ENCODE data around the gene TMEFF2. TPM values are rescaled to one million over a fixed set of nuclear protein-coding genes. Genes with fewer than 3 reads are reported as not detected.
A peak's percentile ranks its signal among the peaks of the same experiment; 100 is the strongest.

The TMEFF2 gene
- polyA plus RNA-seq, 3 donors, result 14.1 to 20.9 (median 19.9) TPM

DNA sequence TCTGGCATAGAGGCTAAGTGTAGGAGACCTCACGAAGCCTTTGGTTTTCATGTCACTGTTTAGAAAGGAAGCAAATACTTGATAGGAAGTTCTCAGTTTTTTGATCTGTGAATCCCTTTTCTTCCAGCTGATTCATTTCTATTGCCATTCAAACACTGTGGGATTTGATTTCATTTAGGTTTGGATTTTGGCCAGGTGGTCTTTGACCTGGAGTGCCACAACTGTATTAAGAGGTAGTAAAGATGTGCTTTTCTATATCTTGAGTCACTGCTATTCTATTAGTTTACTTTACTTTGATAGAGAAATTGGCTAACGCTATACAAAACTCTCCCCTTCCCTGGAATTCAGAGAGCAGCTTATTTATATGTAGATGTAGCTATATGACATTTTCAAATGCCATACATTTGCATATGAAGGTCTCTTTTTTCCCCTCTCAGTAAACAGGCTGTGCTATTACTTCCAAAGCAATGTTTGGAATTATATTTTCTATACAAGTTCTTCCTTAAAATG, 215.5 kb downstream of the TMEFF2 start:
- no peak for DNase-seq (ENCODE audit: low read depth in 3 of 3, low spot score in 2 of 3)

DNA sequence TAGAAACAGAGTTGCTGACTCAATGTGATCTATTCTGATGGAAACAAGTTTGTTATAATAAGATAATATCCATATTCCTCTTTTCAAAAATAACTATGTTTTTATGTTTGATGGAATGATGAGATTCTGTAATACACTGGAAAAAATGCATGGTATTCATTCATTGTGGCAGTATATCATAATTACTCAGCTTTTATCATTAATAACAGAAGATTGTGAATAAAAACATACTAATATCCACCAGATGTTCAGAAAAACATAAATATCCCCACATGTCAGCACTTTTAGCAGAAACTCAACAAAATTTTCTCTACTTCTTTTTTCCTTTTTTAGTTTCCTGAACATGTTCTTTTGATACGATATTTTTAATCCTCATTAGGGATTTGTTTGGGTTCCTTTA, 217.0 kb downstream of the TMEFF2 start:
- DNase-seq (ENCODE audit: low read depth in 3 of 3, low spot score in 2 of 3), result no peak

DNA sequence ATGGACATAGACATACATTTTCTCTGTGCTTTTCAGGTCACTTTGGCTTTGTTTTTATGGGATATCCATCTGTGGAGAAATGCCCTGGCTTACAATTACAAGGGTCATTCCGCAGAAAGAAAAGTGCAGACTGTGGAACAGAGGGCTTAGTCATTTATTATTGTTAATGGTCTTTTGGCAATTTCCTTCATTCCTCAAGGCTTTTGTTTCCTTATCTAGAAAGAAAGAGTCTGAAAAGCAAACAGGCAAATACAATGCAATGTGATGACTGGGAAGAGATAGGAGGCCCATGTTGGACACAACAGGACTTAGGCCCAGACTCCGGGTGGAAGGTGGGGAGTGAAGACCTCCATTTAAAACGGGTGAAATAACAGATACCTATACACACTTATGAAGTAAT, 218.3 kb downstream of the TMEFF2 start:
- no peak for DNase-seq (ENCODE audit: low read depth in 3 of 3, low spot score in 2 of 3)

DNA sequence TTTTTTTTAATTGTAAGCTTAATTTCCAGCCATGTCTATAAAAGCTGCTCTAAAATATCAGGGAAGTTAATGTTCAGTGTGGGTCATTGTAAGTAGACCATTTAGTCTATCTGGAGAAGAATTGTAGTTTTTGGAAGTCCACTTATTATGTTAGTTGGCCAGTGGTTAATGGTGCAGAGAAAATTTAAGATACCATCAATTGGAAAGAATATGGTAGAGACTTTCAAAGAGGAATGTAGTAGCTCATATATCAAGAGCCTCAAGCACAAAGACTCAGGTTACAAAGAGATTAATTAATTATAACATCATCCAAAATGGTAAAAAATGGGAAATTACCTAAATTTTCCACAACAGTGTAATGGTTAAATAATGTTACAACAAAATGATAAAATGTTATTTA, 220.1 kb downstream of the TMEFF2 start:
- no peak for DNase-seq (ENCODE audit: low read depth in 3 of 3, low spot score in 2 of 3)

DNA sequence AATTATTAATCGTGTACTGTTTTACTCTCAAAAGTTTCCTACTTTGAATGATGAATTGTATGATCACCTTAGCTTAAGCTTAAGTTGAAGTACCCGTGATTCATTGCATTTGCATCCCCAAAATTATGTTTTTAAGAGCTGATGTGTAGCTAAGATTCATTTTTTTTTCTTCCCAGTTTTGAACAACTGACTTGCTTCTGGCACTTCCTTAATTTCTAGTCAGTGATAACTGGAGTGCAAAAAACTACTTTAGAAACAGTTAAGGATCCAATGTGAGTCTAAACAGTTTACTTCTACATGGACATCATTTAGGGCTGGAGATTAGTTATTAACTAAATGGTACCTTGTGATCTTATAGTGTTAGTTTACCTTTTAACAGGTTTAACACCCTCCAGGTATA, 223.9 kb downstream of the TMEFF2 start:
- DNase-seq (ENCODE audit: low read depth in 3 of 3, low spot score in 2 of 3), result peak in 1 of 3 donors; percentile 3

DNA sequence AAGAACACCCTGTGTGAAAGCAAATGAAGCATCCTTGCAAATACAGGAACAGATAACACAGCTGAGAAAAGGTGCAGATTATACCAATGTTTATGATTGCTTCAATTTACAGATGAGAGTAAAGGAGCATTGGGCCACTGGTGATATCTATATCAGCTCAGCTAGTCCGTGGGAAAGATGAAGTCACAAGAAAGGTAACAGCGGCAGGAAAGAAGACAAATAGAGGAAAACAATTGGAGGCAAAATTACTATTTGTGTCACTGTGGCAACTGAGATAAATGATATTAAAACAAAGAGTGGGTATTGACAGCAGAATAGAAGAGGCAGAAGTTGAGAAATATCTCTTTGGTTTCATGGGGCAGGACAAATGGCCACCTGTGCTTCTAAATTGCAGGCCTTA, 226.6 kb downstream of the TMEFF2 start:
- DNase-seq (ENCODE audit: low read depth in 3 of 3, low spot score in 2 of 3), result no peak

DNA sequence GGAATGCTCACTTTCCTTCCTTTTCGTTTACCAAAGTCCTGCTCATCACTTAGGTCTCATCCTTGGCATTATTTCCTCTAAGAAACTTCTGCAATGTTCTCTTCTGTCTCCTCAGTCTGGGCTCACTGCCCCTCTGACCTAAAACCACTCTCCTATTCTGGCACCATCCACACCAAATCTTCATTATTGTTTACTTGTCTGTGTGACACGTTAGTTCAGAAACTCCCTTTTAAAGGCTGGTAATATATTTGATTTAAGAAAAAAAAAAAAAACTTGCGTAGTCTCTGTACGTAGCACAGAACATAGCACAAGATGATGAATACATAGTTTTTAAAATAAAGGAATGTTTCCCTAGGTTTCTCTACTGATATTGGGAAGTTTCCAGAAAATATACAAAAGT, 229.0 kb downstream of the TMEFF2 start:
- no peak for DNase-seq (ENCODE audit: low read depth in 3 of 3, low spot score in 2 of 3)

DNA sequence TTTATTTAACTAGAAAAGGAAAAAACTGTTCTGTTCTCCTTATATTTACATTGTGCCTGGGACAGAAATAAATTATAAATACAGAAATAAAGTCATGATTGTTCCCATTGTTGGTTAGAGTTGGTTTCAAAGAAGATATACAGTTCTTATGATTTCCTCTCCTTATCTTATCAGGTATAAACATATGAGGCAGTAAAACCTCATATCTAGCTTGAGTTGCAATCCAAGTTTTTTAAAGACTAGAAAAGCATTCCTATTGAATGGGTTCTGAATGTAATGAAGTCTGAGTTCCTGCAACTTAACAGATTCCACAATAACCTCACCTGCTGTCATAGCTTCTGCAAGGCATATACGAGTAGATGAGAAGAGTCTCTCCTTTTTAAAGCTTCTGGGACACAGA, 233.2 kb downstream of the TMEFF2 start:
- no peak for DNase-seq (ENCODE audit: low read depth in 3 of 3, low spot score in 2 of 3)

DNA sequence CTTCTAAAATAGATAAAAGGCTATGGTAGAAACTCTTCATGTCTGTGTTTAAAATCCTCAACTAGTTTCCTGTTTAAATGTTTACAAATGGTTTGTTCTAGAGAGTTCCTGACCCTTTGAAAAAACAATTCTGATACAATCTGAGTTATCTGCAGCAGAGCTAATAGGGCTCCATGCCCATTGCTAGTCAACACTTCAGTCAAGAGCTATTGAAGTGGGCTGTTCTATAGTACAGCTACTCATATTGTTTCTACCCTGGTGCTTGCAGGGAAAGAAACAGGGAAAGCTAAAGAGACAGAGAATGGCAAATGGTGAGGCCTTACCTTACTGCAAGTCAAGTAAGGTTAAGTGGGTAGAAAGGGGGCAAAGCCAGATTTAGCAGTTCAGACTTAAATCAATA, 235.5 kb downstream of the TMEFF2 start:
- no peak for DNase-seq (ENCODE audit: low read depth in 3 of 3, low spot score in 2 of 3)

DNA sequence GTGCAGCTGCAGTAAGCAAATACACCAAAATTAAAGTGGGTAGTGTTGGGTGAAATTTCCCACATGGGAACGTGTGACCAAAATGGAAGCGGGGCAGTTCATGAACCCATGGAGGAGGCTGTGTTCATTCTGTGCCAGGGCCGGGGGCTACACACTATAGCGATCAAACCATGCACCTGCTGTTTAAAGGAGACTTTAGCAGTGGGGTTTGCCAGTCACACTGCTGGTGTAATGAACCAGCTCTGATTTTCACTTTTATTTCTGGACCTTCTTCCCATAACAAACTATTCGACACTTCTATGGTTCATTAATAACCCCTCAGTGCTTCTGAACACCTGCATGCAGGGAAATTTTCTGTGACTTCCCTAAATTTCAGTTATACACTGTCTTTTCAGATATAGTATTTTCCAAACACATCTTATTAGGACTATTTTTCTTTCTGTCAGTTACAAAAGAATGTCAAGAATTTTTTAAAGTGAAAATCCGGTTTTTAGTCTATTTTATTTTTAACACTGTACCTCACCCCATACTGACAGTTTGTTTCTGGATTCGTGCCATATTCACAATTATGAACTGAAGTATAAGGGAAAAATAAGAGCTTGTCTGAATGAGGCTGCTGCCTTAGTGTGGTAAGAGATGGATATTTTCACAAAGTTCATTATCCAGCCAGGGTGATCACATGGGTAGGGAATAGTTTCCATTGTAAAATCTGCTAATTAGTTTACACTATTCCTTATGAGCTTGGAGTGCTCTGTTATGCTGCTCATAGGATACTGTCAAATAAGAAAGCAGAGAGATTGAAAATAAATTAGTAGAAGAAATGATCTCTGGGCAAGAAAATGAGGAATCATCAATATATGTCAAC, 236.5 kb downstream of the TMEFF2 start:
- no peak for DNase-seq (ENCODE audit: low read depth in 3 of 3, low spot score in 2 of 3)

DNA sequence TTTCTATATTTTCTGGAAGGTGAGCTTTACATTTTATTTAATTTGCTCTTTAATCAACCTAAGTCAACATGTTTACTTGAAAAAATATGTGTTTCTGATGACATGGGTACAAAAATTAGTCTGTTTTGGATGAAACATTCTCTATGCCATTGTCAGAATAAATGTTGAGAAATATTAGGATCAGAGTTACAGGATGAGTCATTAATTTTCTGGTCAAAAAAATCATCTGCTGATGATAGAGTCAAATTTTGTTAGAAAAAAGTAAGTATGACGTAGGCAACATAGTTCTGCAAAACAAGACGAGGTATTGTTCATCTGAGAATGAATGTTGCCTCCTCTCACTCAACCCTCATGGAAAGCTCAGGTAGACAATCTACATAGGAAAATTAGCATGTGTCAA, 240.3 kb downstream of the TMEFF2 start:
- DNase-seq (ENCODE audit: low read depth in 3 of 3, low spot score in 2 of 3), result no peak

DNA sequence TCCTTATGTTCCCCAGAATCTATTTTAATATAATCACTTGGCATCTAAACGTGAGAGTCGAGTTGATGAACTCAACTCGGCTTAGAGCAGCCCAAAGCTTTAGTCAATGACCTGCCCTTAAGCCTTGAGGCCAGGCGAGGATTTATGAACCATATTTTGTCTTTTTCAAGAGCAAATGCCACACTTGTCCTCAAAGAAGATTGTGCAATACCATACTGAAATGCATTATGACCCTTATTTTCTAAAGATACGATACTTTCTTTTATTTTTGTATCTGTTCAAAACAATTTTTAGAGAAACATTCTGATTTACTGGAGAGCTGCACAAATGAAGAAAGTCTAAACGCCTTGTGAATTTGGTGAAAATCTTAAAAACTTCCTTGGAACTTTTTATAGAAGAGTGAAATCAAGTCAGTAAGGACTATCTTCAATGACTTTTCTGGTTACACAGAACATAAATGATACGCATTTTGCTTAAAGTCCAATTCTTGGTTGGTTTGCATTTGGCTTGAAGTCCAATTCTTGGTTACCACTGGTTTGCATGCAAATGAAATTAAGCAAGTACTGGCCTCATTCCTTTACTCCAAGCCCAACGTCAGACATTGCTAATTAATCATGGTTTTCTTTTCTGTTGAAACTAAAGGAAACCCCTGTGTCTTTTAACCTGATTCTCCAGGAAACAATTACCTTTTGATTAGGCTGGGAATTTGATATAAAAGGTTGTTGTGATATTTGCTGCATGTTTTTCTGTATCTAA, 242.0 kb downstream of the TMEFF2 start:
- DNase-seq (ENCODE audit: low read depth in 3 of 3, low spot score in 2 of 3), result no peak

DNA sequence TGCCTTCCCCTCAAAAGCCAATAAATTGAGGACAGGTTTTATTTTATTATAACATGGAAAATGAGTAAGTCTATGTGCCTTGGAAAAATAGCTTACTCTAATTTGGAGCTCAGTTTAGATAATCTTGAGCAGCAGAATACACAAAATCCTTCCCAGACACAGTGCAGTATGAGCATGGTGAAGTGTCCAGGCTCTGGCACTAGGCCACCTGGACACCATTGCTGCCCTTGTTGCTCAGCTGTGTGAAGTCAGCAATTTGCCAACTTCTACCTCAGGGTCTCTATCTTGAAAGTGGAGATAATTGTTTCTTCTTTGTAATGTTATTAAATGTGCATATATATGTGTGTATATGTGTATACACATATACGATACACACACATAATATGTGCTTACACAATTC, 242.9 kb downstream of the TMEFF2 start:
- DNase-seq (ENCODE audit: low read depth in 3 of 3, low spot score in 2 of 3), result no peak

DNA sequence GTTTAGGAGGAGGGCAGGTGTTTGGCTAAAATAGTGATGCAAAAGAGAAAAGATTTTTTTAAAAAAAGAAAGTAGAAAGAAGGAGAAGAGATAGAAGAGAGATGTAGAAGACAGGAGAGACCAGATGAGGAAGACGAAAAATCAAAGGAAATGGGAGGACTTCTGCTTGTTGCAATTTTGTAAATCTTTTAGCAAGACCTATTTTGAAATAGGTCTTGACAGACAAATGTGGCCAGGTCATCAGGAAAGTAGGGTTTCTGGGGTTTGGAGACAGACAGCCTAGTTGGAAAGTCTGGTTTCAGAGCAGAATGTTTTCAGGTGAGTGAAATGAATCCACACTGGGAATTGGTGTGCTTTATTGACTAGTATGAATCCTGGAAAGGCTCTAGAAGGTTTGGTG, 243.4 kb downstream of the TMEFF2 start:
- DNase-seq (ENCODE audit: low read depth in 3 of 3, low spot score in 2 of 3), result no peak

DNA sequence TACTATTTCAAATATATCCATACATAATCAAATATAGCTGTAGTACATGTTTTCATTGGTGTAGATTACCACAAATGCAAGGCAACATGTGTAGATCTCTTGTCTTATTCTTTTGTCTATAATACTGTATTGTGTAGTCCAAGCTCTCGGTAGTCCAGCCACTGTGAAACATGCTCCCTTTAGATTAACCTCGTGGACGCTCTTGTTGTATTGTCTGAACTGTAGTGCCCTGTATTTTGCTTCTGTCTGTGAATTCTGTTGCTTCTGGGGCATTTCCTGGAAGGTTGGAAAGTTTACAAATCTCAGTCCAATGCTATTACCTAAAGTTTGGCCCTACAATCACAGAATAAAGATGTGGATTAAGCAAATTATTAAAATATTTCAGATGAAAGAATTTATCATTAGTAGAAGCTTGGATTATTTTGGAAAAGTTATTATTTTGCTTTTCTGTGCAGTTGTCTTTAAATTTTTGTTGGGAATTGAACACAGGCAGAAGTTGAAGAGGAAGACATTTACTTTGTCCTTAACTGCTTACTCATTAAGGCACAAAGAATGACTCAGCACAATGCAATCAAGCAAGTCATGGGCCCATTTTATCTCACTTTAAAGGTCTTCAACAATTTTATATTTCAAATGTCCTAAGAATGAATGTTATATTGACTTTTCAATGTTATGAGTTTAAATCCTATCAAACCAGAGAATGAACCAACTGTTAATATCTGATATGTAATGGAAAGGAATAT, 244.4 kb downstream of the TMEFF2 start:
- no peak for DNase-seq (ENCODE audit: low read depth in 3 of 3, low spot score in 2 of 3)

DNA sequence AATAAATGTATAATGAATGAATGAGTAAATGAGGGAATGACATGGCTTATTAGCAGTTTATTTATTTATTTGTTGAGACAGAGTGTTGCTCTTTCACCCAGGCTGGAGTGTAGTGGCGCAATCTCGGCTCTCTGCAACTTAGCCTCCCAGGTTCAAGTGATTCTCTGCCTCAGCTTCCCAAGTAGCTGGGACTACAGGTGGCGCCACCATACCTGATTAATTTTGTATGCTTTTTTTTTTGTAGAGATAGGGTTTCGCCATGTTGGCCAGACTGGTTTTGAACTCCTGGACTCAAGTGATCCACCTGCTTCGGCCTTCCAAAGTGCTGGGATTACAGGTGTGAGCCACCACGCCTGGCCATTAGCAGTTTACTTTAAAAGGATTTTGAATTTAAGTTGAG, 247.5 kb downstream of the TMEFF2 start:
- DNase-seq (ENCODE audit: low read depth in 3 of 3, low spot score in 2 of 3), result no peak

DNA sequence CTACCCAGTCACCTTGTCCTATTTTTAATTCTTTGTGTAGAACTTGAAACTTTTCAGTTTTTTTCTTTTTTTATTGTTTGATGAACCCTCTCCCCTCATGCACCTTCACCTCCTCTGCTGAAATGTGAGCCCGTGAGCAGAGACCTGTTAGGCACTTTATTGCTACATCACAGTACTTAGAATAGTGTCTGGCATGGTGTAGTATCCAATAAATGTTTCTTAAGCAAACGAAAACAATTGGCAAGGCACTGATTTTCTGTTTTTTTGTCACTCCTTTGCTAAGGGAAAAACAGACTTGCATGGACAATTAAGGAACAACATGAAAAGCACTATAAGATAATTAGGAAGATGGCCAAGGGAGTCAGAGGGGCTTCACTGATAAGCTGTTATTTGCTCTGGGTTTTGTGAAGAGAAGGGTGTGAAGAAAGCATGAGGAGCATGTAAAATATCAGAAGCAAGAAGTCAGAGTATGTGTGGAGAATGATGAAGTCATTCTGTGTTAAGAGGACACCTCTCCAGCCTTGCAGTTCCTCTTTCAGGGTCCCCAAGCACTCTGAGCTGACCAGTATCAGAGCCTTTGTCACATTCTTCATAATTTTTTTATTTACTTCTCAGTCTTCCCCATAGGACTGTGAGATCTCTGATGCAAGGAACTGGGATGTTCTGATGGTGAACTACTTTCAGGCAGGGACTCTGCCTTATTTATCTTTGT, 248.1 kb downstream of the TMEFF2 start:
- DNase-seq (ENCODE audit: low read depth in 3 of 3, low spot score in 2 of 3), result no peak

DNA sequence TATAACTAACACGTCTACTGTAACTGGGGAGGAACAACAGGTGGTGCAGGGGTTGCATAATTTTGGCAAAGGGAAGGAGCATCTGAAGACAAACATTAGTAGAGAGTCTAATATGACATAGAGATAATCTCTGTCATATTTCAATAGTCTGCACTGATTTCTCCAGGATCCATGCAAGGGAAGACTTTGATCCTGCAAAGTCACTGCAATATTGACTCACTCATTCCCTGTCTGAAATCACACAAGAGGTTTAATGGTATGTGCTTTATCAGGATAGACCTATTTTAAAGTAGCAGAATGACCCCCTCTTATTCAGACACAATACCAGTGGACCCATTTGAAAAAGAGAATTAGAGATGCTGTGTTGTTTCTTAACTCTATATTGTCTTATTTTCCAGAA, 249.1 kb downstream of the TMEFF2 start:
- no peak for DNase-seq (ENCODE audit: low read depth in 3 of 3, low spot score in 2 of 3)

DNA sequence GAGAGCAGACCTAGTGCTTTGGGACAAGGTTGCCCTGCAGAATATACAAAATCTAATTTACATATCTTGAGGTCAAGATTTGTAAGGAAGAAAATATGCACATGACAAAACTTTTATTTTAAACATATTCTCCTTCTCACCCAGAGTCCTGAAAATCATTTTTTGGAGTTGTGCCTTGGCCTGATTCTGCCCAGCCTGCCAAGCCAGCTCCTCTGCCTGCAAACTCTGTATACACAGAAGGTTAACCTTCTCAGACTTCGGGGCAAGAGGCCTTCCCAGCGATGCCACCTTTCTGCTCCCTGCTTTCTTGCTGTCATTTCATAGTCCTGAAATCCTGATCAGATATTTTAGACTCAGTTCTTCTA, 252.0 kb downstream of the TMEFF2 start:
- no peak for DNase-seq (ENCODE audit: low read depth in 3 of 3, low spot score in 2 of 3)

DNA sequence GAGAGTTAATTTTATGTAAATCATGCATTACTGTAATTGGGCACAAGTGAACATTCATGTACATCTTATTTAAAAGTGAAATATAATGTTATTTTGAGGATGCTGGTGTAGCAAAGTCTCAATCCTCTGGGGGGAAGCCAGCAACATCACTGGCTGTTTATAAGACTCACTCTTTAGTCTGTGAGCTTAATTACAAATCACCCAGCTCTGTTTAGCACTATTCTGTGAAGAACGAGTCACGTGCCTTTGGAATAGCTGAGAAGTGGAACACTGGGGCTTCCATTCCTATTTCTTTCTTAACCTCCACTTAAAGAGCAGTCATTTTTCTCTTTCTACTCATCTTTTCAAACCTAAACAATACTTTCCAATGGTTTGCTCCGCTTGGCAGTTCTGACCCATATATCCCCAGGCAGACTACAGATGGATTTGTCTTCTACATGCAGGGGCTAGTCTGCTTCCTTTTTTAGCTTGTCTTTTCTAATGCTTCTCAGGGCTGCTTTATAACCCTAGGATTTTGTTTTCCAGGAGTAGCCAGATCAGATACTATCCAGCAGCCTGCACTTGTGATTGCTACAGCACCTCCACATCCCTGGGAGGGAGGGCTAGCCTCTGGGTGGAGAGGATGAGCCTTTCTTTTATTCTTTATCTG, 252.5 kb downstream of the TMEFF2 start:
- DNase-seq (ENCODE audit: low read depth in 3 of 3, low spot score in 2 of 3), result no peak

Measured in right renal cortex interstitium (tissue), 3 donors.